ENCODE results near the gene ZIM2.

- no peak for TF ChIP-seq CTCF (conservative IDR thresholded peaks at IDR 0.05)
- no peak for TF ChIP-seq EZH2 (IDR thresholded peaks at IDR 0.05; ENCODE audit: low read depth)
Measured at GRCh38 chr19:56727677-56728076, 112.8 kb downstream of the ZIM2 start.

Measured in PC-9 (cell line).